ENCODE results near the gene HIP1R.

The HIP1R gene

DNA sequence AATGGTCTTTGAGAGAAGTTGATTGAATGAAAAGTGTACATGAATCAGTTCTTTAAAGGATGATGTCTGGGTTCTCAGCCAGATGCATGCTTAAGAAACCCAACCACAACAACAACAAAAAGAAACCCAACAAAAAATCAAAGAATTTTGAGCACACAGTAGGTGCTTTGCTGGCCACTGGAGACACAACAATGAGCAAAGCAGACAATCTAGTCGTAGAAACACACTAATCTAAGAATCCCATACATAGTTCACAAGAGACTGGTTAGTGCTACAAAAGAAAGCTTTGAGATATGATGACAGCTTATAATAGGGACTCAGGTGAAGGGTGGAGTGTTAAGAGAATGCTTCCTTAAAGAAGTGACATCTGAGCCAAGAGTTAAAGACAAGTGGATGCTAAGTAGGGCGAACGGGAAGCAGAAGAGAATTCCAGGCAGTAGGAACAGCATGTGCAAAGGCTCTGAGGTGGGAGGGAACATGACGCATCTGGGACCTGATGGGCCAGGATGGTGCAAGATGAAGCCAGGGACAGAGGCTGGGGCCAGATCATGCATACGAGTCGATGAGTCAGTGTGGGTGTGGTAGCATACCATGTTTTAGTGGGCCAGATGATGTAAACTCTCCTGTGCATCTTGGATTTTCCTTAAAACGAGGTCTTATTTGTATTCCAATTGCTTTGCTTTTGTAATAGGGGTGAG, 4.6 kb upstream of the HIP1R start:
- ChIA-PET CTCF (no interaction called here), POLR2A (ENCODE audit: low non-redundant PET) (no interaction called here)
- TF ChIP-seq CTCF (conservative IDR thresholded peaks at IDR 0.05; ENCODE audit: low read depth): no peak
- DNase-seq (ENCODE audit: low spot score): peak; percentile 93
- H3K27ac ChIP-seq: peak overlapping the region; percentile 86

- ChIA-PET POLR2A (ENCODE audit: low non-redundant PET) (no interaction called here), CTCF (interaction anchor here (0.5 to 1.6 kb wide), 4 partner anchors 25 to 527 kb away, joined by 3 to 5 read pairs (median 4); no protein-coding TSS in a partner anchor)
- H3K27ac ChIP-seq: peak overlapping the region; percentile 95
- peak; percentile 58 for DNase-seq (ENCODE audit: low spot score)
- no peak for TF ChIP-seq CTCF (conservative IDR thresholded peaks at IDR 0.05; ENCODE audit: low read depth)
These were observed 945 bp upstream of the HIP1R start for GRCh38 chr12:122834104-122834920.

DNA sequence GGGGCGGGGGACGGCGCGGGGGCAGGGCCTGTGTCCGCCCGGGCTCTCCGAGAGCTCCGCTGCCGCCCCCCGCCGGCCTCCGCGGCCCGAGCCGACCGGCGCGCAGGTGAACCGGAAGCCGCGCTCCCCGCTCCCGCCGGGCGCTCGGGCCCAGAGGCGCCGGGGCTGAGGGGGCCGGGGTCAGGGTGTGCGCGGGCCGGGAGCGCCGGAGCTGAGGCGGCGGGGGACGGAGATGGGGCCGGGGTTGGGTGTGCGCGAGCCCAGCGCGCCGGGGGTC, 431 bp downstream of the HIP1R start:
- ChIA-PET CTCF (interaction anchor here (0.5 to 1.5 kb wide), 4 partner anchors 21 to 147 kb away, joined by 3 to 4 read pairs (median 4); no protein-coding TSS in a partner anchor), POLR2A (ENCODE audit: low non-redundant PET) (interaction anchor here (0.5 to 0.8 kb wide), 4 partner anchors 10 to 287 kb away, joined by 3 to 5 read pairs (median 4); partner anchors contain the start of gene ABCB9)
- TF ChIP-seq CTCF (conservative IDR thresholded peaks at IDR 0.05; ENCODE audit: low read depth): no peak
- peak overlapping the region; percentile 95 for H3K27ac ChIP-seq
- DNase-seq (ENCODE audit: low spot score): no peak

GRCh38 chr12:122836027-122836921, 1.0 kb downstream of the HIP1R start:
- POLR2A ChIA-PET (ENCODE audit: low non-redundant PET): interaction anchor here (0.5 to 0.8 kb wide), 5 partner anchors 10 to 287 kb away, joined by 3 to 6 read pairs (median 4); partner anchors contain the start of gene ABCB9
- H3K27ac ChIP-seq: peak overlapping the region; percentile 95

DNA sequence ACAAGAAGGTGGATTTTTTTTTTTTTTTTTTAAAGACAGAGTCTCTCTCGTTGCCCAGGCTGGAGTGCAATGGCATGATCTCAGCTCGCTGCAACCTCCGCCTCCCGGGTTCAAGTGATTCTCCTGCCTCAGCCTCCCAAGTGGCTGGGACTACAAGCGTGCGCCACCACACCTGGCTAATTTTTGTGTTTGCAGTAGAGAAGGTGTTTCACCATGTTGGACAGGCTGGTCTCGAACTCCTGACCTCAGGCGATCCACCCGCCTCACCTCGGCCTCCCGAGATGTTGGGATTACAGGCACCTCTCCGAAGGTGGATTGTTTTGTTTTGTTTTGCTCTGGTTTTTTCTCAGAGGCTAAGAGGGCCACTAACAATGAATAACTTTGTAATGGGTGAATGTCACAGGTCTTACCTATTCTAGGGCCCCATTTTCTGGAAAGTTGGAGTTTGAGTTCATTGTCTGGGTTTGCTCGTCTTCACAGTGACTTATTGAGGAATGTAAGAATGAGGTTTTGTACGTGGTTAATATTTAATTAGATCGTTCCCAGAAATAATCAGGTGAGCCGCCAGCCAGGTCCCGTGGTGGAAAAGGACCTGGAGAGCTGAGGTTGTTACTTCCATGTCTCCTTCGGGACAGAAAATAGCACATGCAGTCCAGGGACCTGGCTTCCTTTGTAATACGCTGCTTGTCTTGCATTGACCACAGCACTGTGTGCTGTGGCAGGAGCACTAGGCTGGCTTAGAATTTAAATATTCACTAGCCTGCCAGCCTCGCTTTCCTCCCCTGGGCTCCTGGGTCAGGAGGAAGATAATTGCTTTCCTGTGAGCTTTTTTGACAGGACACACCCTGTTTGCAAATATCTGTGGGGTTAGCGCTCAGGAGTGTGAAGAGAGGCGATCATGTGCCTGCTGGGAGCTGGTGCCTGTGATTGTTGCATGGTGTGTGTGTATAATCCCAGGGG, 2.3 kb downstream of the HIP1R start:
- H3K27ac ChIP-seq: peak overlapping the region; percentile 62

More at GRCh38 chr12:122836027-122836921, 1.0 kb downstream of the HIP1R start:
- TF ChIP-seq CTCF (conservative IDR thresholded peaks at IDR 0.05; ENCODE audit: low read depth): no peak
- DNase-seq (ENCODE audit: low spot score): peak; percentile 65
- CTCF ChIA-PET: interaction anchor here (0.5 to 1.5 kb wide), 5 partner anchors 17 to 147 kb away, joined by 3 to 6 read pairs (median 4); no protein-coding TSS in a partner anchor

More for the DNA sequence above, 2.3 kb downstream of the HIP1R start:
- POLR2A ChIA-PET (ENCODE audit: low non-redundant PET): no interaction called here
- TF ChIP-seq CTCF (conservative IDR thresholded peaks at IDR 0.05; ENCODE audit: low read depth): no peak
- CTCF ChIA-PET: interaction anchor here (0.5 to 0.6 kb wide), 2 partner anchors 10 to 62 kb away, joined by 3 read pairs; no protein-coding TSS in a partner anchor
- no peak for DNase-seq (ENCODE audit: low spot score)

All from RWPE1 (cell line).